Measurements from ENCODE around the gene DCST1.

DCST1 gene

DNA sequence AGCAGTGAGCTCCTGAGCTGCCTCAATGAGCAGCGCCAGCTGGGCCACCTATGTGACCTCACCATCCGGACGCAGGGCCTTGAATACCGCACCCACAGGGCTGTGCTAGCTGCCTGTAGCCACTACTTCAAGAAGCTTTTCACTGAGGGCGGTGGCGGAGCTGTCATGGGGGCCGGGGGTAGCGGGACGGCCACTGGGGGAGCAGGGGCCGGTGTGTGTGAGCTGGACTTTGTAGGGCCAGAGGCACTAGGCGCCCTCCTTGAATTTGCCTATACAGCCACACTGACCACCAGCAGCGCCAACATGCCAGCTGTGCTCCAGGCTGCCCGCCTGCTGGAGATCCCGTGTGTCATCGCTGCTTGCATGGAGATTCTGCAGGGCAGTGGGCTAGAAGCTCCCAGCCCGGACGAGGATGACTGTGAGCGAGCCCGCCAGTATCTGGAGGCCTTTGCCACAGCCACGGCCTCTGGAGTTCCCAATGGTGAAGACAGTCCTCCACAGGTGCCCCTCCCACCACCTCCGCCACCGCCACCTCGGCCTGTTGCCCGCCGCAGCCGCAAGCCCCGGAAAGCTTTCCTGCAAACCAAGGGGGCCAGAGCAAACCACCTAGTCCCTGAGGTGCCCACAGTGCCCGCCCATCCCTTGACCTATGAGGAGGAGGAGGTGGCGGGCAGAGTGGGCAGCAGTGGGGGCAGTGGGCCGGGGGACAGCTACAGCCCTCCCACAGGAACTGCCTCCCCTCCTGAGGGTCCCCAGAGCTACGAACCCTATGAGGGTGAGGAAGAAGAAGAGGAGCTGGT, 18.7 kb upstream of the DCST1 start:
- no peak for DNase-seq

DNA sequence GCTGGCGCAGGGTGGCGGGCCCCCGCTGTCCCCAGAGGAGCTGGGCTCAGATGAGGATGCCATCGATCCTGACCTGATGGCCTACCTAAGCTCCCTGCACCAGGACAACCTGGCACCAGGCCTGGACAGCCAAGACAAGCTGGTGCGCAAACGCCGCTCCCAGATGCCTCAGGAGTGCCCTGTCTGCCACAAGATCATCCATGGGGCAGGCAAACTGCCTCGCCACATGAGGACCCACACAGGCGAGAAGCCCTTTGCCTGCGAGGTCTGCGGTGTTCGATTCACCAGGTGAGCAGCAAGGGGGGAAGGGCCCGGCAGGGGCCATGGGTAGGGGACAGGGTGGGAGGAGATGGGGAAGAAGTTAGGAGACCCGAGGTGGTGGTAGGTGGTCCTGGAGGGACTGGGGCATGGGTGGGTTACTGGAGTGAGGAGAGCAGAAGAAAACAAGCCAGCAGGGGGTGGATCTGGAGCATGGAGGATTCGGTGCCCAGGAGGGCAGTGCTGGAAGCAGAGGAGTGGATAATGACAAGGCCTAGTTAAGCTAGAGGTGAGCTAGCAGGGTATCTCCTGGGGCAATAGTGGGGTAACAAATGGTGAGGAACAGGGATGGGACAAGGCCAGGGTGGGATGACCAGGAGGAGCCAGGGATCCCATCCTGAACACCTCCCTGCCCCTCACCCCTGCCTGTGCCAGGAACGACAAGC, 17.9 kb upstream of the DCST1 start:
- DNase-seq, result no peak

DNA sequence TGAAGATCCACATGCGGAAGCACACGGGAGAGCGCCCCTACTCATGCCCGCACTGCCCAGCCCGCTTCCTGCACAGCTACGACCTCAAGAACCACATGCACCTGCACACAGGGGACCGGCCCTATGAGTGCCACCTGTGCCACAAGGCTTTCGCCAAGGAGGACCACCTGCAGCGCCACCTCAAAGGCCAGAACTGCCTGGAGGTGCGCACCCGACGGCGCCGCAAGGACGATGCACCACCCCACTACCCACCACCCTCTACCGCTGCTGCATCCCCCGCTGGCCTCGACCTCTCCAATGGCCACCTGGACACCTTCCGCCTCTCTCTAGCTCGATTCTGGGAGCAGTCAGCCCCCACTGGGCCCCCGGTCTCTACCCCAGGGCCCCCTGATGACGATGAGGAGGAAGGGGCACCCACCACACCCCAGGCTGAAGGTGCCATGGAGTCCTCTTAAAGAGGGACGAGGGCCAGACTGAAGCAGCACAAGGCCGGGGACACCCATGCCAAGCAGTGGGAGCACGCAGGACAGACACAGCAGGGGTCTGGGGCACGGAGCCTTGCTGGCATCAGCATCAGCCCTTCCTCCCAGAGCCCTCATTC, 17.3 kb upstream of the DCST1 start:
- no peak for DNase-seq

DNA sequence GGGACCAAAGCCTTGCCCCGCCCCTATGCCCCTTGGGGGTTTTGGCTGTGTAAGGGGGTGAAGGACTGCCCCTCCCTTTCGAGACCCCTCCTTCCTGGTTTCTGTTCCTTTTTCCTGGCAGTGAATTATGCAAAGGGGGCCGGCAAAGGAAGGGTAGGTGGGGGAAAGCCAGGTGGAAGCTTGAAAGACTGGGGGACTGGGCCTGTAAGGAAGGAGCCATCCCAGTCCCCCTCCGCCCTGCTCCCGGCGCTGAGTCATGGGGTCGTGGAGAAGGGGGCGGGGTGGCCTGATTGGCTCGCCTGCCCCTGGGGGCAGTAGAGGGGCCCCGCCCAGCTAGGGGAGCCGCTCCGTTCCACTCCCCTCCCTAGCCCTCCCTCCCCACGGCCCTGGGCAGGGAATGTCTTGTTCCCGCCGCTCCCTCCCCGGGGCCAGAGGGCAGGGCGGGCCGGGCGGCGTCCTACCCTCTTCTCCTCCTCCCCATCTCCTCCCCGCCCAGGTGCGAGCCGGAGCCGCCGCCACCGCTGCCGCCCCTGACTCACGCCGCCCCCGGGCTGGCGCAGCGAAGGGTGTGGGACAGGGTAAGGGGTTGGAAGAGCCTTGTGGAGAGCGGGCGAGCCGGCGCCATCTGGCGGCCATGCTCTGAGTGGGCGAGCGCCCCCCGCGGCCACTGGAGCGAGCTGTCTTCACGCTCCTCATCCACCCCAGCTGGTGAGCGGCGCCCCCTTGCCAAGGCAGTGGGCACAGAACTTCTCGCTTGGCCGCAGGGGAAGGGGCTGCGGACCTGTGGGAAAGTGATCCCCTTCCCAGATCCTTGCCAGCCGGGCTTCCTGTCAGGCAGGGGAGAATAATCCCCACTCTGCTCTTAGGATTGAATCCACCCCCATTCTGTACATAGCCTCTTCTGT, 16.3 kb upstream of the DCST1 start:
- DNase-seq, result peak; percentile 91

DNA sequence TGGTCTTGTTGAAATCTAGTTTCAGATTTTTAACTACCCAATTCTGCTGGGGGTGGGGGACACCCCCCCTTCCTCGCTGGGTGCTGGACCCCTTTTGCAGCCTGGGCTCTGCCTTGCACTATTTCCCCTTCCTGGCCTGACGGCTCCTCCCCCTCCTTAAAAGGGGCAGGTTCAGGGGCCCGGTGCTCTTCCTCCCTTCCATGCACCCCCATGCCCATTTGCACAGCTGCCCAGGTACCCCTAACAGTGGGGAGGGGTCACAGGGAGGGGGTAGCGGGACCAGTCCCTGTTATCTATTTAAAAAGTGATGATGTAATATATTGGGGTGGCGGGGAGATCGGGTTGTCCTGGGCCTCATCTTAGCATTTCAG, 15.7 kb upstream of the DCST1 start:
- no peak for DNase-seq

DNA sequence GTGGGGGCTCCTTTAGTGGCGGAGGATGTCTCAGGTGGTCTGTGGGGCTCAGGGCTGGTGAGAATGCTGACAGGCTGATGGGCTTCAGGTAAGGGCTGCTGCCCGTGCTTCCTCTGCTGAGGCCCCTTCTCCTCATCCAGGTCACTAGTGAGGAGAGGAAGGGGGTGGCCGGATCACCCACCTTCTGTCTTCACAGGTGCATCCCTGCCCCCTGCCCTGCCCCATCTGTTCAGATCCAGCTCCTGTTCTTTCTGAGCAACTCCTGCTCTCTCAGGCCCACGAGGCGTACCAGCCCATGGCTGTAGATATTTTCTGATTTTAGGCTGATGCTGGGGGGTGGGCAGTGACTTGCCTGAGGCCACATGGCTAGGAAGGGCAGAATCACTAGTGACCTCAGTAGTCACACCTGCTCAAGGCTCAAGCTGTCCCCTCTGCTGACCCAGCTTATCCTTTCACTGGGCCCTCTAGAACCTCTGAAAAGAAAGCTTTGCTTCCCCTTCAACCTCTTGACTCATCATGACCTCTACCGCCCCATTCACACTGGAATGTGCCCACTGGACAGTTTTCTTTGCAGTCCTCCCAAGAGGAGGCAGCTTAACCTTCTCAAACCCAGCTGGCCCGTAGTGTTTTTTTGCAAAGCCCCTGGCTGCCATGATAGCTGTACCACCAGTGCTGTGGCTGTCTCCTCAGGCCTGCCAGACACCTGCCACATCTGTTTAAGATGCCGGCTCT, 14.8 kb upstream of the DCST1 start:
- DNase-seq, result no peak

DNA sequence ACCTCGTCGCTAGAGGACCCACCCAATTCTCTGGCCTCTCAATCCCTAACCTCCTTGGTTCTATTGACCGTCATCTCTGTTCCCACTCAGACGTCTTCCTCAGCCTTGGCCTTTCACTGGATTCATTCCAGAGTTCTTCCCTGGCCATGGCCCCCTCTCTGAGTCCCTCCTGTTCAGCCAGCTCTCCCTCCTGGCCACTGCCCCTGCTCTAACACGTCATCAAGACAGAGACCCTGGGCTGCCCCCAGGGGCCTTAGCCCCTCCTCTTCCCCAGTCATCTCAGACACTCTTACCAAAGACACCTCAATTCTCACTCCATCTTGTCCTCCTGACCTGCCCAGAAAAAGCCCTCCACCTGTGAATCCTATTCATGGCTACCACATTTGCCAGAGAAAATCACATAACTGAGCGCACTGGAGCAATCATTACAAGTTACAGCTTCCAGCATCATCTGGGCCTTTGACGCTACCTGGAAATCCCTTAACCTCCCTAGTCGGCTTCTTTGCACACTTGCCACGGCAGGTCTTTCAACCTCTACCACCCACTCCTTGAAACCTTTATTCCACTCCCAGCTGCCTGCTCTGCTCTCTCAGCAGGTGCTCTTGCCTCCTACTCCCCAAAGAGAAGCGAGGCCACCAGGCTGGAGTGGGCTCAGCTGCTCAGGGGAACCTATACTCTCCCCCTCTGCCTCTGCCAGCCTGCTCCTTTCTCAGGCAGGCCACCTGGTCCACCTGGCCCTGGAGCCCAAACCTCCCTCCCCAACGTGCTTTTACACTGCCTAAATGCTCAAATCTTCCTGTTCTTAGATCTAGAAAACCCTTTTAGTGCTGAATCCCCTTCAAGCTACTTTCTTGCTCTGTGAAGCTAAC, 14.0 kb upstream of the DCST1 start:
- DNase-seq, result no peak

DNA sequence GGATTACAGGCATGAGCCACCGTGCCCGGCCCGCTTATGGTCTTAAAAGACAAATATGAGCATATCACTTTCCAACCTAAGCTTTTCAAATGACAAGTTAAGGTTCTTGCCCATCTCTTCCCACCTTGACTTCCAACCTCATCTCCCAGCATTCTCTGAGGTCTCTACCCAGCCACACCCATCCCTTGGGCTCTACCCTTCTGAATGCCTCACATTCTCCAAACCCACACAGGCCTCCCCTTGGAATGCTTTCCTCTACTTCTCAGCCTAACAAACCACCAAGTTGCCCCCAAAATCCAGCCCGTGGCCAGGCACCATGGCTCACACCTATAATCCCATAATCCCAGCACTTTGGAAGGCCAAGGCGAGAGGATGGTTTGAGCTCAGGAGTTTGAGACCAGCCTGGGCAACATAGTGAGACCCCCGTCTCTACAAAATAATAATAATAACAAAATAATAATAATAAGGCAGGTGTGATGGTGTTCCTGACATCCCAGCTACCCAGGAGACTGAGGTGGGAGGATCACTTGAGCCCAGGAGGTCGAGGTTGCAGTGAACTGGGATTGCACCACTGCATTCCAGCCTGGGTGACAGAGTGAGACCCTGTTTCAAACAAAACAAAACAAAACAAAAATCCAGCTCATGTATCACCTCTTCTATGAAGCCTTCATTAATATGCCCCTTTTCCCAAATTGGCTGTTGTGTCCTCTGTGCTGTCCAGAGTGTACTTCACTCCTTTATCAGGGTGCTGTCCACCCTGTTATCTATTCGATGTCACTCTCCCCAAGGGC, 11.3 kb upstream of the DCST1 start:
- no peak for DNase-seq

DNA sequence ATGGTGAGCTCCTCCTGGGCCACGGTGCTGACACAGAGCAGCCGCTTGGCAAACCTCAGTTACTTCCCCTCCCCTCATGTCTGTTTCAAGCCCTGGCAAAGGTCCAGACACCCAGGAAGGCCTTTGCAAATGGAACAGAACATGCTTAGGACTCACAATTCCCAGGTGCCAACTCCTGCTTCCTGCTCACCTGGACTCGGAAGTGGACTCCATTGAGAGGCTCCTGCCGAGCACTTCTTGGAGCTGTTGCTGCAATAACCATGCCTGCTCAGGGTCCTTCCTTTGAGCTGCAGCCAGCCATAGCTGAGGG, 10.7 kb upstream of the DCST1 start:
- no peak for DNase-seq

DNA sequence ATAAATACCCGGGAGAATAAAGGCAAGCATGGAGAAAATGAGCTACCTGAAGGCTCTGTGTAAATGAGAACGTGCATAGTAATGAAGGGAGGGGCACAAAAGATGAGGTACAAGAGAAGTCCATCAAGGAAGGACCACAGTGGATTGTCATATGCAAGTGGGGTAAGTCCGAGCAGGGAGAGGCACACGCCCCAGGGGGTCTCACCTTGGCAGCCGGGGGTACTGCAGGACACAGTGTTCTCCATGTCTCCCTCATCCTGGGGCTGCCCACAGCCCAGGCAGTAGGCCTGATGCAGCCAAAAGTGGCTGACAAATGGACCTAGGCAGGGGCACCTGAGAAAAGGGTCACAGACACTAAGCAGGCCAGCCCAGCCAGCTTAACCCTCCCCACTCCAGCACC, 10.0 kb upstream of the DCST1 start:
- no peak for DNase-seq

DNA sequence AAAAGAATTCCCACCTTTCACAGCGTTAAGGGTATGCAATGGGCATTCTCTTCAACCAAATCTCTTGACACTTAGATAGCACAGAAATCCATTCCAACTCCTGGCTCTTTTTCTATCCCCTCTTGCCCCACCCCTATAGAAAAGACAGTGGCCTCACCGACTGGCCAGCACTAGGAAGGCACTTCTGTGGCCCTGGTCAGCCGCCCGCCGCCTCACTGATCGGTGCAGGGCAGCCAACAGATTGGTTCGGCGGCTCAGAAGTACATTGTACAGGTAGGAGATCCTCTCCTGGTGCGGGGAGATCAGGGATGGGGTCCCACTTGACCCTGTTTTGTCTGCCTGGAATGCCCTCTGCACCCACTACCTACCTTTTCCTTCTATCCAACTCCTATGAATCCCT, 9.3 kb upstream of the DCST1 start:
- DNase-seq, result no peak

DNA sequence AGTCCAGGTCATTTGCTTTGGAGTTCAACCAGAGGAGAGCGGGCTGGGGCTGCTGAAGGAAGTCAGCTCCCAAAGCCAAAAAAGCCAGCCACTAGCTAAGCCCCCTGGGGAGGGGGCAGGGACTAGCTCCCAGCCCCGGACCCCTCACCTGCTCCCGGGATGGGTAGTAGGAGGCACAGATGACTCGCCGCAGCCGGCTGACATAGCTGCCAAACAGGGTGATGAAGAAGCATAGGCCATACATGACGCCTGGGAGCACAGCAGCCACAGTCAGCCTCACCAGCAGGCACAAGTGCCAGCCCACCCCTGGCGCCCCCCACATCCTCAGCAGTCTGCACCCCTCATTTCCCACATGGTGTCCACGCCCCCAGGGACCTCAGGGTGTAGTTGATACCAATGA, 7.5 kb upstream of the DCST1 start:
- DNase-seq, result no peak

DNA sequence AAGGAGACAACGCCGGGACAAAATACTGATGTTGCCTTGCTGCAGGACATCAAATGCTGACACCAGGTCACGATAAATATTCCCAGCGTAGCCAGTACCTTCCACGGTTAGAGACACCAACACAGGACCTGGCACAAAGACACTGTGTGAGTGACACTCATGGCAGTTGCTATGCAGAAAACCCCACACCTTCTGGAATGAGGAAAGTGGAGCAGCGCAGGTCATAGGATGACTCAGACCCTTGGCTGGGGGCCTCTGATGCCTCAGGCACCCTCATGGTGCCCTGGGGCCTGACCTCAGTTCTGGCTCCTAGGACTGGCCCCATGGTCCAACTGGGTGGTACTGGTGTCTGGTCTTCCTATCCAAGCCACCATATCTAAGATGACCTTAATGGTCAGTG, 7.0 kb upstream of the DCST1 start:
- DNase-seq, result no peak

DNA sequence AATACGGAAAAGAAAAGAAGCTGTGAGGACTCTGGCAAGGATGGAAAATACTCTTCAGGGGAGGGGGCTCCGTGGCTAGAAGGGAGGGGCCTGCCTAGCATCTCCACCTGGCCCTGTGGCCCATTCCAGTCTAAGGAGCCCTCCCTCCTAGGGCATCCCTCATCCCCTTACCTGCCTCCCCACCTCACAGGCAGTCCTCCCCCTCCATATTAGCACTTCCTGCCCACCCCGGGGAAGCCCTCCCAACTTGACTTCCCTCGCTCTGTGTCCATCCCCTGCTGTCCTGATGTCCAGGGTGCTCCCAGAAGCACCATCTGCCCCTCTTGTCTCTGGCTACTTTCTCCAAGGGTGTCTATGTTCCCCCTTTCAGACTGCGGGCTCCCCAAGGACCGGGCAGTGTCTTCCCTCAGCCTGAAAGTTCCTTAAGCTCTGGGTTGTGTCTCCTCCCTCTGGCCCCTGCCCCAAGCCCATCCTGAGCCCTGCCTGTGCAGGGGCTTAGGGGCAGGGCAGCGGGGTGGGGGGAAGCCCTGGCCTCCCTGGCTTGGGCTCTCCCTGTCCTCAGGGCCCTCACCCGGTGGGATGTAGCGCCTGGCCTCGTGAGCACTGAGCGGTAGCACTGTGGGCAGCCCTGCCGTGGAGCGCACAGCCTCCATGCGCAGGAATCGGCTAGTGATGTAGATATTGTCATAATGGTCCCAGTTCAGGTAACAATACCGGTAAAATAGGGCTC, 3.9 kb upstream of the DCST1 start:
- no peak for DNase-seq

DNA sequence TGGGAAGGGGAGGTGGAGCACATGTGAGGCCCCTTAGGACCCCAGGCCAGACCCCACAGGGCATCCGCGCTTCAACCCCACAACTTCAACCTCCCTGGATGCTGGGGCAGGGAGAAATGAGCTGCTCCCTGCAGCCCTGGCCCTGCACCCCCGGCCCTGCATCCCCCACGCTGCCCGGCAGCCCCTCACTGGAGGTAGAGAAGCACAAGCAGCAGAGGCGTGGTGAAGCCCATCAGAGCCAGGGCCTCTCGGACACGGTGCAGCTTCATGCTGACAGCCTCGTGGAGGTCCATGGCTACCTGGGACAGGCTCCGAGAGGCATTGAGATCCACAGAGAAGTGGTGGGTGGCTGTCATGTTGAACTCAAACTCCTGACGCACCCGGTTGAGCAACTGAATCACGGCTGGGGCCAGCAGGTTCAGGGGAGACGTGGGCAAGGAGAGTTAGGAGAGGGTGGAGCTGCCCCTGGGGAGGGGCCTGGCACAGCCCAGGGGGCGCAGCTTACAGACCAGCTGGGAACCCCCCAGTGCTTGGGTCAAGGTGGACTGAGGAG, 3.3 kb upstream of the DCST1 start:
- no peak for DNase-seq

DNA sequence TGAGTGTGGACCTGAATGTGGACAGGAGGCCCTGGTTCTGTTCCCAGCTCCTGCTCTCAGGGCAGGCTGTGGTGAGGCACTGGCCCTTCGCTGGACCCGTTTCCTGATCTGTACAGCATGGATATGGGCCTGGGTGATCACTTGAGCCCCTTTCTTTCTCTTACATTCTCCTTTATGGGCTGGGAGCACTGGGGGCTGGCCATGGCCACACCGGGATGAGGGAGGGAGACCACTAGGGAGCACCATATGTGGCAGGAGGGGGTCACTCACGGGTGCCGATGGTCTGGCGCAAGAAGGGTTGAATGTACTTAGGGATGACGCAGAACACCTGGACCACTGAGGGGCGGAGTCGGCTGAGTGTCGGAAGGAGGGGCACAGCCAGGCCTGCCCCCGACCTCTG, 2.7 kb upstream of the DCST1 start:
- DNase-seq, result no peak

DNA sequence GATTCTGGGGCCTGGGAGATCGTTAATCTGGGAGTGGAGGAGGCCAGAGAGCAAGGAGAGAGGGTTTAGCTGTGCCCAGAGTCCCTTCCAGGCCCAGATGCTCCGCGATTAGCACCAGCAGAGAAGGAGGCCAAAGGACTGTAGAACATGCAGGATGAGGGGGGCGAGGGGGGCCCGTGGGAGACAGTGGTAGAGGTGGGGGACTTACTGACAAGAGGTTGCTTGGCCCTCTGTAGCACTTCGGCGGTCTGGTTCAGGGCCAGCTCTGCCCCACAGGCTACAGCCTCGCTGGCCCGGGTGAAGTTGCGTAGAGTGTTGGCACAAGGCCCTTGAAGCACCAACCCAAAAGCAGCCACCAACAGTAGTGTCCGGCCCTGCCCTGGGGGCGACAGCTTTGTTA, 738 bp upstream of the DCST1 start:
- no peak for DNase-seq

DNA sequence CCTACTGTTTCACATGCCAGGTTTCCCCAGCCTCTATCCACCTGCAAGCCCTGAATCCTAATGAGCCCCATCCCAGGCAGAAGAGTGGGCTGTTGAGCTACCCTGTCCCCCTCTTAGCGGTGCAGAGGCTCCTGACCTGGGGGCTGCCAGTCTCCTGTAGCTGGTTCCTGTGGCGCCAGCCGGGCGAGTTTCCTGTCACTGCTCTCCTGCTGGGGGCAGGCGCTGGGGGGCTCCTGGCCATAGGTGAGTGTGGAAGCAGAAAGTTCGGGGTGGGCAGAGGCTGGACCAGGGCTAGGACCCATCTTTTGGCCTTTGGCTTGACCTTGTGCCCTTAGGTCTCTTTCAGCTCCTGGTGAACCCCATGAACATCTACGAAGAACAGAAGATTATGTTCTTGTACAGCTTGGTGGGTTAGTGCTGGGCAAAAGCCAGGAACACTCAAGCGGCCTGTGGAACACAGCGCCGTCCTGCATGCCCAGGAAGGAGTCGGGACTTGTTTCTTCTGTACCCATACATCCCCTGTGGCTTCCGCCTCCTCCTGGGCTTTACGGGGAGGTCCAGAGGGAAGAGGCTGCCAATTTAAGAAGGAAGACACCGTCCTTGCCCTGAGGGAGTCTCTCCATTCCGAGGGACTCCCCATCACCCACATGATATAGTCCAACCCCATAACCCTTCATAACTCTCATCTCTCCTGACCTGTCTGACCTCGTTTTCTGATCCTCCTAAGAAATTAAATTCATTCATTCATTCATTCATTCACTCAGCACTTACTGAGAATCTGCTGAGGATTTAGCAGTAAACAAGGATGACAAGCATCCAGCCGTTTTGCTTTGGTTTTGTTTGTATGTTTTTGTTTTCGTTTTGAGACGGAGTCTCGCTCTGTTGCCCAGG, 939 bp downstream of the DCST1 start:
- no peak for DNase-seq

DNA sequence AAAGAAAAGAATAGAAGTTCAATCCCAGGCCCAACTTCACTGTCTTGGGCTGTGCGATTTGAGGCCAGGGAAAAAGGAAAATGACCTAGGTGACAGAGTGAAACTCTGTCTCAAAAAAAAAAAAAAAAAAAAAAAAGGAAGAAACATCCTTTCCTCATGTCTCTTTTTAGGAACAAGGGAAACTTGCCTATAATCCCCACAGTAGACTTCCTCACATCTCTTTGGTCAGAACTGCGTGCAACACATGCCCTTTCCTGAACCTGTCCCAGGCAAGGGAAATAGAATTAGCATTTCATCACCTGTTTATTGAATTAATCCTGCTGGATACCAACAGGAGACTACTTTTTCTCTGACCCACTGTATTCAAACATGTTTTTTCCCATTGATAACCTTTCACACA, 2.3 kb downstream of the DCST1 start:
- no peak for DNase-seq

All from femur (tissue), 1 donor.